NCI-H524 (cell line): ENCODE results near the gene MLN.
A peak's percentile ranks its signal among the peaks of the same experiment; 100 is the strongest.

Source experiments
- DNase-seq, 2 experiments: peaks; one replicate each; lab custom pipeline; 2025; lab: John Stamatoyannopoulos, UW

Gene MLN

DNA sequence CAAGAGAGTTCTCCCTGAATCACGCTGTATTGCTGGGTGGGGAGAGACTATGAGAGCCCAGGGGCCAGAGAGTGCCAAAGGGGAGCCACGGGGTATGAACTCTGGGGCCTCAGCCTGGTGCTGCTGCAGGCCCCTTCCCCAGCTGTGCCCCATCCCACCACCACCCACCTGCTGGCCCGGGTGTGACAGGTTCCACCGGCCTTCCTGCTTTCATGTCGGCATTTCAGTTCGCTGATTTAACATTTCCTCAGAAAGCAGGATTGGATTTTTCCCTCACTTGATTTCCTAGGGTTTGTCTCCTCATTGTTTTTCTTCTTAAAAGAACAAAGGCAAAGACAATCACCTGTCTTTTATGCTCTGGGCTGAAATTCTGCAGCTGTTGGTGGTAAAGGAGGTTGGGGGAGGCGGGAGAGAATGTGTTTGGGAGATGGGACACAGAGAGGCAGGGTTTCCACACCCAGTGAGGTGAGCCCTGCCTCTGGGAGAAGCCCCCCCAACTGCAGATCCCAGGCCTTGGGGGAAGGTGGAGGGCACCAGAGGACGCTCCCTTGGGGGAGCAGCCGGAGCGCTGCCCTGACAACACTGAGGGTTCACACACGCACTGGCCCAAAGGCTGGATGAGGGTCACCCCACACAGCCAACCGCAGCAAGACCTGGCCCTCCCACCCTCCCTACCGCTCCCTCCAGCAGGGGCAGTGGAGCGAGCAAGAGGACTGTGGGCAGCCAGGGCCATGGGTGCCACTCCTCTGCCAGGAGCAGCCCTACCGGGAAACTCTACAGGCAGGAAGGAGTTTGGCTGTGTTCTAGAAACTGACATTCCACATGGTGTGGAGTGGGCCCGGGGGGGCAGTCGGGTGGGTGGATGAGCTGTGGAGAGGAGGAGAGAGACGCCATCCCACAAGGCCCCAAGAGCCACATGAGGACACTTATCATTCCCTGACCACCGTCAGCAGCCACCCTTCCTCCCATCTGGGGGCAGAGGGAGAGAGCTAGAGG is 10.5 kb upstream of the MLN start:
- DNase-seq, result no peak

DNA sequence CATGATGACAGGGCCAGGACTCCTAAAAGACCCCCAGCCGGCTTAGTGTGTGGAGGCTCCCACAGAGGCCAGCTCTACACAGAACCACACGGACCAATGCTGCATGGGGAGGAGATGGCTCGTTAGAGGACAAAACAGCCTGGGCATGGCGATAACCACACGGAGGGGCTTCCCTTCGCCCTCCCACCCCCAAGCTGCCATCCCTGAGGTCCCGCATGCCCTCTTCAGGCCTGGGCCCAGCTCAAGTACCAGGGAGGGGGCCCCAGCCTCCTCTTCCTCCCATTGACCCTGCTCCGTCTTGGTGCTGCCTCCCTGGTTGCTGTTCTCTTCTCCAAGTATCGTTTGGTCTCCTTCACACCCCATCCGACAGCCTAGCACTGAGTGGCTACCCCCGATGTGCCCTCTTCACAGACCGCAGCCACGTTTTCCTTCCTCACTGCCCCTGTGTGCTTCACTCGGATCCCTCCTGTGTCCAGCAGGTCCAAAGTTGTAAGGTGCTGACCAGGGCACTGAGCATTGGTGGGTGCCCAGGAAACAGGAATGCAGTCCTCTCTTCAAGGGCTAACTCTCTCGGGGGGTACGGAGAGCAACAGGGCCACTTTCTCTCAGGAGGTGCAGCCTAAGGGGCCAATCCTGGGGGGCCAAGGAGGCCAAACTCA is 9.6 kb upstream of the MLN start:
- DNase-seq, result no peak

DNA sequence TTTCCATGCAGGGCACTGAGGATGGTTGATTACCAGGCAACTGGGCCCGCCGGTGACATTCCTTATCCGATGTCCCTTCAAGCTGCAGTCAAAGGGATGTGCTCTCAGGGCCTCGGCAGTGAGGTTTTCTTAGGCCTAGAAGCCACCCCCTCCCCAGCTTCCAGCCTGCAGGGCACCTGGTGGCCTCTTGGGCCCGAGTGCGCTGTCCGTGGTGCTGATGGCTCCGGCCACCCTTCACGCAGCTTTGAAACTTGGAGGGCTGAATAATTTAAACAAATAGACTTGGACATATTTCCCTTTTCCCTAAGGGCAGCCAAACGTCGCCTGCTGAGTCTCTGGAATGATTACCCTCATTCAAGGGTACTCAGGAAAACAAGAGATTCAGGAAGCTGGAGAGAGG is 8.9 kb upstream of the MLN start:
- peak; percentile 40 to 60 for DNase-seq

DNA sequence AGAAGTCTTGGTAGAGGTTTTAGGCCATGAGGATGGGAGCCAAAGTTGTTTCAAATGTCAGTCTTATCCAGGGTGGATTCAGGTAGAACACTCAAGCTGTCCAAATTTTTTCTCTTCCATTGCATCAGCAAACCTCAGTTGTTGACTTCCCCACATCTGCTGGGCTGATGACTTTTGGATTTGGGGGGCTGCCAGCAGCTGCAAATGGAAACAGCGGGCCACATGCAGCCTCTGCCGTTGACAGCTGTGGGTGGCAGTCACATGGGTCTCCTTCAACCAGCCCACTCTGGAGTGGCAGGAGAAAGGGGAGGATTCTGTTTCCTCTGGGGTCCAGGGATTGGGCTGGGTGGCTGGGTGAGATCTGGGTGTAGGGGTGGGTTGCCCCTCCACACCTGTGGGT is 5.8 kb upstream of the MLN start:
- peak; percentile 75 to 92 for DNase-seq

DNA sequence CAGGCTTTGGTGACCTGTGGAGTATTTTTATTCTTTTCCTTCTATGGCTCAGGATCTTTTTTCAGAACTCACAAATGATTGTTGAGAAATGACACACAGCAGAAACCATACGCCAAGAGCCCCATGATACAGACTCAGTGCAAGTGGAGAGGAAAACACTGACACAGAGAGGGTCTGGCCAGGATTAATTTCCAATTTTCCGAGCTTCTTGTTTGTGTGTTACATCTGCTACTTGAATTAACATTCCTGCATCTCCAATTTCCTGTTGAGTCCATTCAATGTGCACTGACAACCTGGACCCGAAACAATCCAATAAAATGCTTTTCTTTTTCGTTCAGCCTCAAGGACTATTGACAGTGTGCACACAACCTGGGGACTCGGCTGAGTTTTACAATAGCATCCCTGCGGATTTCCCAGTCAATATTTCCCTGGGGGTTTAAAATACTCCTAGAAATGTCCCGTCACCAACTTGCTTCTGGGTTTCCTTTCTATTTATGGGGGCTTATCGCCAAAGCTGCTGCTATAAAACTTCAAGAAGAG is 4.9 kb upstream of the MLN start:
- peak; percentile 38 to 75 for DNase-seq

DNA sequence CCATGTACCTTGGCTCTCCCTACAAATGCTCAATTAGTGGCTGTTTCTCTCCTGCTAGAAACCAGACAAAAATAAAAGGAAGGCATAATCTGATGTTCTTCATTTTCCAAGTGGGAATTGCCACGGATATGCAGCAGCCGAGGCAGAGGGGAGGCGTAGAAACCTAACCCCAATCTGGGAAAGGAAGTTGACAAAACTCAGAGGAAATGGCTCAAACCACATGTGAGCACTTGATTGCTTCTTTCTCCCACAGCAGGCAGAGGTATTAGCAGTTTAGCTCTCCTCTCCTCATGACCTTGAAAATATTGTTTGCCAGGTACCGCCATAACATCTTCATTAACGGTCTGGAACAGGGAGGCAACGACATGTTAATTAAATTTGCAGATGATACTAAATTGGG is 3.8 kb upstream of the MLN start:
- DNase-seq, result no peak

DNA sequence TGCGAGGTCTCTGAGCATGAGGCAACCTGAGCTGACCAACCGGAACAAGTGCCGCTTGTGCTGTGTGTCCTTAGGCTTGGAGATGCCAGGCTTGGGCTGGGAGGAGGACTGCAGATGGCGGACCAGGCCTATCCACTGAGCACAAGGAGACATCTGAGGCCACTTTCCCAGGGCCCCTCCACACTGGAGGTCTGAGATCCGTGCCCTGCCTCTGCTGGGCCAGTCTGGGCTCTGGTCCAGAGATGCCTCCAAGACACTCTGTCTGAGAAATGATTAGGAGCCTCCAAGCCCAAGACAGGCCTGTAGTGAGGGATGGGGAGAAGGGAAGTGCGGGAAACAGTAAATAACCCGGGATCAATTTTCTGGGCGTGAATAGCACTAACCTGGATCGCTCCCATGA is 3.0 kb upstream of the MLN start:
- peak in 1 of 2 experiments; percentile 13 for DNase-seq

DNA sequence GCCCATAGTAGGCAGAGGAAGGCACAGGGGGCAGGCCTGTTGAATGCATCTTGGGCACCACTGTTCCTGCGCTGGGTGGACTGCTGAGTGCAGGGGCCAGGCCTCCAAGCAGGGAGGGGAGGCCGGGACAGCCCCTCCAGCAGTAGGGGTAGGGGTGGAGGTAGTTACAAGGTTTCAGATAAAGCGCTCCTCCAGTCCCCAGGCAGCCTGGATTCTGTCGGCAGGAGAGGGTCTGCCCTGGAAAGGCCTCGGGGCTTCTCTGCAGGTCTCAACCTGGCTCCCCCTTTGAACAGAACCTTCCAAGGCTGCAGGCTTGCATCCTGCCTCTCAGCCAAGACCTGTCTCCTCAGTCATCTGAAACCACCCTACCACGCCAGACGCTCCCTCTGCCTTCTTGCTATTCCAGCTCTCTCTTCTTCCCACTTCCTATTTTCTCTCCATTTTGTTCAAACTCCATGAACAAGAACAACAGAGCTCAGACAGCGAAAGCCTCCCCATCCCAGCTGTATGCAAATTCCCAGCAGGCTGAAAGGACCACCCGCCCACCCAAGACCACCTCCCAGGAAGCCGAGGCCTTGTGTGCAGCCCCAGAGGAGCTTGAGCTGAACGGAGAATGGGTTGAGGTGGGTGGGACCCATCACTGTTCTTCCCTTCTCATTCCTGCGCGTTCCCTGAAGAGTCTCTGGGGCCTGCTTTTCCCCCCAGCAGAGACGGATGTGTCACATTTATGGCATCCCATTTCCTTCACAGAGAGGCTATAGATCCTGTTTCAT is 1.4 kb downstream of the MLN start:
- no peak for DNase-seq

DNA sequence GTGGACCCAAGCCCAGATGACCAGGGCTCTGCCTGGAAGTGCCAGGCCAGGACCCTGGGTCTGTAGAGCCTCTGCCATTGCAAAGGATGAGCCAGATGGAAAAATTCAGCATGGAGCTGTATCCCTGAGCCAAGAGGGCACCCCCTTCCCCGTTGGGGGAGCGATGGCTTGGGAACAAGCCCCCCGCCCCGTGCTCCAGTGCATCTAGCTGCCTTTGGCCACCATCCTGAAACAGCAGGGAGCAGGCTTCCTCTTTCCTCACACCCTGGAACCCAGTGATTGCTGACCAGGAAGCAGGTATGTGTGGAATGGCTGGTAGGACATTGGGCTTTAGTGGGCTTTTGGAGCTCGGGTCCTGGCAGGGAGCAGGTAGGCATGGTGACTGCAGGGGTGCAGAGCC is 2.2 kb downstream of the MLN start:
- DNase-seq, result no peak

DNA sequence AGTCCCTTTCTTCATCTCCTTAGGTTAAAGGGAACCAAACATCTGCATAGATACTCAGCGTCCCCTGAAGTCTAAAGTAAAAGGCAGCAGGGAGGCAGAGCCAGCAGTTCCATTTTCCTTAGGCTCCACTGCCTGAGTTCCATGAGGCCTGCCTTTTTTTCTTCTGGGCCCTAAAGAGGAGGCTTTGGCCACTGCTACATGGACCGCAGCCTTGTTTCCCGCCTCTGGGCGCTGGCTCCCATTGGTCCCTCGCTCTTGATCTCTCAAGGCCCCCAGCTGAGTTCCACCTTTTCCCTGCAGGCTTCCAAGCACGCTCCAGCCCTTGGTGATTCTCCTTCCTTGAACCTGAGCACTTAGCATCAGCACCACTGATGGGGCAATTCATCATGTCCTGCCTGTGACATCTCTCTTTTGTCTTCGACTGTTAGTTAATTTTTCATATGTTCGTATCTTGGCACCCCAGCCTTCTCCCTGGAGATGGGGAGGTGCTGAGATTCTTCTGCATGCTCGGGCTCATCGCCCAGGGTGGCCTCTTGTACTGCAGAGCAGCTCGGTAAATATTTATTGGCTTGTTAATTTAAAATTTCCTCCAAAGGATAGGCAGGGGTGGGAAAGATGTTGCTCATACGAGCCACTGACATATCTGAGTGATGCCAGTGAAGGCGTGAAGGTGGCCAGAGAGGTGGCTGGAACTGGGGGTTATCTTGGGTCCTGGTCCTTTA is 3.4 kb downstream of the MLN start:
- no peak for DNase-seq

DNA sequence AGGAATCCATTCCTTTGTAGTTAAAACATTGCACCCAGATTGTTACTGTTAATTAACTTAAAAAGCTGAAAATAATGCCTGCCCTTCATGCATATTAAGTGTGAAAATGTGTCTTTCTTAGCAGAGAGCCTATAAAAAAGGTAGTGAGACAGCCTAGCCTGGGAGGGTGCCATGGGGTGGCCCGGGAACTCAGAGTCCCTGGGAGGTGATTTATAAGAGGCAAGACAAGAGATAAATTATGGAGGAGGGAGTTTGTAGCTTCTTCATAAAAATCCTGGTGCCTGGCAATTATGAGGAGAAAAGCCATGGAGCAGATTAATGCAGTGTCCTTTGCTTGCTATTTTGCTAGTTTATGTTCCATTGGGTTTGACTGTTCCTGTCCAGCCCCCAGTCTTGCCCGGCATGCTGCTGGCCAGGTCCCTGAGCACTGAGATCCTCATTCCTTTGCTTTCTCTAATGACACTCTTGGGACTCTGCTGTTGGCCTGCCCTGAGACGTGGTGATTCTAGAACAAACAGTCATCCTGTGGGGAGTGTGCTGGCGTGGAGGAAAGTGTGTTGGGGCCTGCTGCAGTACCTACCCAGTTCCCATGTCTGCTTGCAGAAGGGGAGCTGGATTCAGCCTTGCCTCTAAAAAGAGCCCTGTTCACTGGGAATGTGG is 4.2 kb downstream of the MLN start:
- no peak for DNase-seq

DNA sequence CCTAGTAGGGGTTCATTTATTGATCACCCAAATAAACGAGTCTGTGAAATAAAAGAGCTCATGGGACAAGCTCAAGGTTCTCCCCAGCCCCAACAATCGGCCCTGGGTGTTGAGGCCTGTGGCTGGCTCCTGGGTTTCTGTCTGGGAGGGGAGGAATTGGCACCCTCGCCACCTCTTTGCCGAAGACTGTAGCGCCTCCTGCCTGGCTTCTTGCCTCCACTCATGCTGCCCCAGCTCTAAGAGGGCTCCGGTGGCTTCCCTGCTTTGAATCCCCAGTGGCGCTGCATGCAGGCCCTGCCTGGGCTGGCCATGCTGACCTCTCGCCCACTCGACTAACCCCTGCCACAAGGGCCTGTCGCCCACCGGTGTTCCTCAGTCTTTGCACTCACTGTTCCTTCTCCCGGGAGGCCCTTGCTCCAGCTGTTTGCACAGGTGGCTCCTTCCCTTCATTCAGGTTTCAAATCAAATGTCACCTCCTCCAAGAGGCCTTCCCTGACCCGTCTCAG is 5.4 kb downstream of the MLN start:
- DNase-seq, result no peak

DNA sequence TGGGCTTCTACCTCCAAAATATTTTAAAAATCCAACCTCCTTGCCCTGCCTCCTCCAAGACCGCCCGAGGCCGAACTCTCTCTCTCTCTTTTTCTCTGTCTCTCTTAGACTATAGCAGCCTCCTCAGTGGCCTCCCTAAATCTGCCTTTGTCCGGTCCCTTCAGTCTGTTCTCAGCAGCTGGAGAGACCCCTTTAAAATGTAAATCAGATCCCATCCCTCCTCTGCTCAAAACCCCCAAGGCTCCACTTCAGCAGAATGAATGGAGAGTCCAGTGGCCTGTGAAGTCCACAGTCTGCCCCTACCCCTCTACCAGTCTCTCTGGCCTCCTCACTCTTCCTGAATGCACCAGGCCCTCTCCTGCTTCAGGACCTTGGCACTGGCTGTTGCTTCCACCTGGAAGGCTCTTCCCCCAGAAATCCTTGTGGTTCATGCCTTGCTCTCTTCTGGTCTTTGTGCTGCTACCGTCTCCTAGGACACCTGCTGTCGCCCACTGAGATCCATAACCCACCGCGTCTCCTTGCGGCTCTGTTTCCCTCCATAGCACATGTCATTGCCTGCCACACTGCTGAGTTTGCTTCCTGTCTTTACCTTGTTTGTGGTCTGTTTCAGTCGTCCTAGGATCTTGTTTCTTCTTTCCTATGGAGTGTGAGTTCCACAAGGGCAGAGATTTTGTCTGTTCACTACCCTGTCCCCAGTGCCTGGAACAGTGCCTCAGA is 6.0 kb downstream of the MLN start:
- no peak for DNase-seq

DNA sequence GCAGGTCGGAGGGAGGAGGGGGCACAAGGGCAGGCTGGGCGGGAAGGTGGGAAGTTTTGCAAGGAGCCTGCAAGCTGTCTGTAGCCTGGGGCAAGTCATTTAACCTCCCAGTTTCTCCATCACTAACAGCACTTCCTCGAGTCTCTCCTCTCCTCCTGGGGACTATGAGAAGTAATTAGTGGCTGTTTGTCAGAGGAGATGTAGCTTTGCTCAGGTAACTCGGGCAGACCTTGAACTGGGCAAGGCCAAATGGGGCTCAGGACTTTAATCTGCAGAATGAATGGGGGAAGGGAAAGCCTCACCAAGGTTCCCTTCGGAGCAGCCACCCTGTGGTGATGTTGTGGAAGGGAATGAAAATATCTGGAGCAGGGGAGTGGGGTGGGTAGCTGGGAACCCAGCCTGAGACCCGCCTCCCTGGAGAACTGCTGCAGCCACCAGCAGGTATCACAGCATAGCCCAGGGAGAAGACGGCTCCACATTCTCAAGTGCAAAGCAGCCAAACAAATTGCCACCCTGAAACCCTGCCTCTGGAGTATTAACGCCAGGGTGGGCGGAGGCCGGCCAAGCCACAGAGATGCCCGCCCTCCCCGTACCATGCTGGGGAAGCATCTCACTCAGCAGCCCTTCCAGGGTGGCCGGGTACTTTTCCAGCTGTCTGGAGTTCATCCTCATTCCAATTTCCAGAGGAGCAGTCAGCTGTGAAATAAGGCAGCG is 8.7 kb downstream of the MLN start:
- peak; percentile 13 to 48 for DNase-seq

DNA sequence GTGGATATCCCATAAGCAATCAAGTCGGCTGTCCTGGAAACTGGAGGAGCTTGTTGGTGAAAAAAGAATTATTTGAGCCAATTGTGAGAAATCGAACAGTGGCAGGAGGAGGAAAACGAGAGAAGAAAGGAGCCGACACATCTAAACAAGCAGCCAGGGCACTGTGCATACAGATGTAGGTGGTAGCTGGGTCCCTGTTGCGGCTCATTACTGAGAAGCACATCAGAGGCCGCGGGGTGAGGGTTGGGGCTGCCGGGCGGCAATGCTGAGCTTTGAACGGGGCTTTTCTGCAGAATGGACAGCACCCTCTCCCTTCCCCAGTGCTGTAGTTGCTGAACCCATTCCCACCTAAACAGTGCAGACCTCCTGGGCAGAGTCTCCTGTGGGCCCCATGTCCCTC is 10.8 kb downstream of the MLN start:
- DNase-seq, result no peak

DNA sequence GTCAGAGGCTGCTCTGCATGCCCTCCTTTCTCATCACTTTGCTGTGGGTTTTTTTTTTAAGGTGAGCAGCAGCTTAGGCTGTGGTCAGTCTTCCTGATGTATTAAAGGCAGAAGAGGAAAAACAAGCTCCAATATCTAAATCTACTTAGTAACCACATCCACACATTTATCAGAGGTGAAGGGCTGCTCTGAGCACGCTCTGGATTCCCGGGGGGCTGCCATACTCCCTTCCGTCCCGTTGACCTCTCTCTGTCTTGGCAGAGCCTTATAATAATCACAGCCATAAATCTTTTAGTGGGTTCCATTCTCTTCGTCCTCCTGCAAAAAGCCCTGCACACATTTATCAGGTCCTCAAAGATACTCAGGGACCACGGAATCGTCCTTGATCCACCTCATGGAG is 12.2 kb downstream of the MLN start:
- DNase-seq, result no peak

DNA sequence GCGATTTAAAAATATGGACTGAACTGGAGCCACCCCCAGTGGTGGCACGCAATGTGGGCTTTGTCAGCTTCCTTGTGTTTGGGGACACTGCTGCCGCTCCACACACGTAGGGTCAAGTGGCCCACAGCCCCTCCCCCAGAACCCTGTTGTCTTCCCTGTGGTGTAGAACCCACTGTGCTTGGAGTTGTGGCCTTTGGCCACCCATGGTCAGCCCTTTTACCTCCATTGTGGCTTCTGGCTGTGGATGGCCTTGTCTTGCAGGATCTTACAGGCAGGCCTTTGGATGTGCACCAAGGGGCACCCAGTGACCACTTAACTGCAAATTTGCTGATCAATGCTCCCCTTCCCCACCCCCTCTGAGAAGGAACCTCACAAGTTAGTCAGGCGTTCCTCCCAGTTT is 12.9 kb downstream of the MLN start:
- no peak for DNase-seq

DNA sequence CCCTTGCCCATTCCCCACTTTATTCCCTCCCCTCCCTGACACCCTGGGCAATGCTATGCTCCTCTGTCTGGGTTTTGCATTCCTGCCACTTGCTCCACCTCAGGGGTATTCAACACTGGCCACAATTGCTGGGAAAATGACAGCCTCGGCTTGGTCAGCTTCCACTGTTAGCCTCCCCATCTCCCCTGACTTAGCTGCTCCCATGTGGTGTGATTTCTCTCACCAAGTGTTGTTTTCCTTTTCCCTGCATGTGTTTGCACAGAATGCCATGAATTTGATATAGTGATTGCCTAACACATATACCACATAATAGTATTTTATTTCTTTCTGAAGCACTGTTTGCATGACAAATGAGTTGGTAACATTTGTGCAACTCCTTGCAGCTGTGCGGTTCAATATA is 13.4 kb downstream of the MLN start:
- no peak for DNase-seq

DNA sequence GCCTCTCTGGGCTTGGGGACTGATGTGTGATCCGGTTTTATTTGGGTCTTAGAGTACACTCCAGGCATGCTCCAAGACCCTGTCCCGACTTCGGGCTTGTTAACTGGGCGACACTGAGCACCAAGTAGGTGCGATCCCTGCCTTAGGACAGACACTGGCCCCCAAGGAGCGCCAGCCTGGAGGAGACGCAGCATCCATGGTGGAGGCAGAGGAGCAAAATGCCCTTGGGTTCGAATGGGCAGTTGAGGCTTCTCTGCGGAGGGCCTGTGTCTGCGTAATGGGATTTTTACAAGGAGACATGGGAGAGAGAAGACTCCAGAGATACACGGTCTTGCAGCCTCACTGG is 14.3 kb downstream of the MLN start:
- no peak for DNase-seq
